HG03354 (cell line): ENCODE results near the gene DNM2.

Experiments used
- ATAC-seq: cut with Tn5 transposase; IDR thresholded peaks from one replicate; pipeline ENCODE4 v1.9.1; 2021; ENCODE audit warnings: mild to moderate bottlenecking; ENCODE audit not compliant: unreplicated experiment, poor library complexity, severe bottlenecking

The DNM2 gene

DNA sequence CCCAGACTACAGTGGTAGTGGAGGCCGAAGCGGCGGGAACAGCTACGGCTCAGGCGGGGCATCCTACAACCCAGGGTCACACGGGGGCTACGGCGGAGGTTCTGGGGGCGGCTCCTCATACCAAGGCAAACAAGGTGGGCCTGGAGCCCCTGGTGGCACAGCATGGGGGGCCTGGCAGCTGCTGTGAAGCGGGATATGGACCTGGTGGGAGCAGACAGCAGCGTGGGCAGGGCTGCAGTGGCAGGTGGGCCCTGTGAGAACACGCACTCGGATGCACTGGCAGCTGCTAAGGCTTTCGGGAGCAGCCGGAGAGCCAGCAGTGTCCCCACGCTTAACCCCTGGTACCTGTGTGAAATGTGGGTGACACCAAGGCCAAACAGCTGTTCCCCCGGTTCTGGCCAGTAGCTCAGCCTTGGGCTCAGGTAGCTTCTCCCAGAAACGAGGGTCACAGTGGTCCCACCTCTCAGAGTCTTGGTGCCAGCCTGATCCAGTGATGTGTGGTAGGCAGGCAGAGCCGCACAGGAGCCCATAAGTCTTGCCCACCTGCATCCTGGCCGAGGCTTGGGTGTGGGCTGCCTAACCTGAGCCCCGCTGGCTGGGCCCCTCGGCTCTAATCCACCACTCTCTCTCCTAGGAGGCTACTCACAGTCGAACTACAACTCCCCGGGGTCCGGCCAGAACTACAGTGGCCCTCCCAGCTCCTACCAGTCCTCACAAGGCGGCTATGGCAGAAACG, 29.2 kb upstream of the DNM2 start:
- ATAC-seq: no peak

DNA sequence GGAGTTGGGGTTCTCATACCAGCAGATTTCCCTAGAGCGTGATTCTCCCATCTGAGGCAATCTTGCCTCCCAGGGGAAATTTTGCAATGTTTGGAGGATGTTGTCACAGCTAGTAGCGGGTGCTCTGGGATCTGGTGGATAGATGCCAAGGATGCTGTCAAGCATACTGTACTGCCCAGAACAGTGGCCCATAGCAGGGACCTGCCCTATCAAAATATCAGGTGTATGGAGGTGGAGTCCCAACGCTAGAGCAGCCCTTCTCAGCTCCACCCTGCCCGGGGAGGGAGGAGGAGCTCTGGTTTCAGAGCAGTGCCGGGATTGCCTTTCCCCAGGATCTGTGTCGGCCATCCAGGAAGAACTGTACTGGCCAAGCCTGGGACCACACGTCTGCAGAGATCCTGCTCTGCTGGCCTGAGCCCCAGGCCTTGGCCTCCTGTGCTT, 27.5 kb upstream of the DNM2 start:
- ATAC-seq: no peak

DNA sequence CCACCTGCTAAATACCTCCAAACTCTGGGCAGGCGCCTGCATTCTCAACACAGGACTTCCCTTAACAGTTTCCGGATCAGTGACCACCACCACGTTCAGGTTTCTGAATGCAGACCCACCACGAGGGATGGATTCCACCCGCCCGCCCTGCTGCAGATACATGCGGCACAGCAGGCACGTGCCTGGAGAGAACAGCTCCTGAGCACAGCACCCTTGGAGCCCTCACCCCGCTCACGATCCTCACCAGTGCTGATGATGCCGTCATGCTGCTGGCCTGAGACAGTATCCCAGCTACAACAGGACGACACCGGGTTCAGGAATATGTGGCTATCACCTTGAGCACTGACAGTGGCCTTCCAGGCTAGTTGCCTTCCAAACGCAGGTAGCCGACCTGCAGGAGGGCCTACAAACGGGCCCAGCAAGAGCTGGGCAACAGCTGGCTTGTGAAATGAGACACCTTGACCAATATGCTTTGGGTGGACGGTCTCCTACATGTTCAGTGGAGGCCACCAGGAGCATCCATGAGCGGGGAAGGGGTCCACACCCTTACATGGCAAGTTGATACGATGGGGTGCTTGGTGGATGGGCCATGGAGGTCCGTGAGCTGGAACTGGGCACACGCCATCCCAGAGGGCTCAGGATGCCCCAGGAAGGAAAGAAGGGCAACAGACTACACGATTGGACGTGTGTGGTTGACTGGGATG, 26.5 kb upstream of the DNM2 start:
- ATAC-seq: no peak

DNA sequence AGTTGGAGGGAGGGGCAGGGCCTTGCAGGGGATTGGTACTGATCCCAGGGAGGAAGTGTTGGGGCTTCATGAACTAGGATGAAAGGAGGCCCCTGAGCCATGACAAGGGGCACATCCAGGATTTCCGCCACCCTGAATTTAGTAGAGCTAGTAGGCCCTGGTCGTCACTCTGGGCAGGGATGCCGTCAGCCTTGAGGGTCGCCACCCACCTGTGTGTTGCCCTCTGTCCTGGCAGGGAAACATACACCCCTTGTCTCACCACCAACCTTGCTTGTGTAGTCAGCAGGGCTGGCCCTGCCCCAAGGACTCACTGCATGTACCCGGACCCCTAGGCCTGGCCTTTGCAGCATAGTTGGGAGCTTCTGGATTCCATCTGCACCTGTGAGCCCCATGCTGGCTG, 26.0 kb upstream of the DNM2 start:
- no peak for ATAC-seq

DNA sequence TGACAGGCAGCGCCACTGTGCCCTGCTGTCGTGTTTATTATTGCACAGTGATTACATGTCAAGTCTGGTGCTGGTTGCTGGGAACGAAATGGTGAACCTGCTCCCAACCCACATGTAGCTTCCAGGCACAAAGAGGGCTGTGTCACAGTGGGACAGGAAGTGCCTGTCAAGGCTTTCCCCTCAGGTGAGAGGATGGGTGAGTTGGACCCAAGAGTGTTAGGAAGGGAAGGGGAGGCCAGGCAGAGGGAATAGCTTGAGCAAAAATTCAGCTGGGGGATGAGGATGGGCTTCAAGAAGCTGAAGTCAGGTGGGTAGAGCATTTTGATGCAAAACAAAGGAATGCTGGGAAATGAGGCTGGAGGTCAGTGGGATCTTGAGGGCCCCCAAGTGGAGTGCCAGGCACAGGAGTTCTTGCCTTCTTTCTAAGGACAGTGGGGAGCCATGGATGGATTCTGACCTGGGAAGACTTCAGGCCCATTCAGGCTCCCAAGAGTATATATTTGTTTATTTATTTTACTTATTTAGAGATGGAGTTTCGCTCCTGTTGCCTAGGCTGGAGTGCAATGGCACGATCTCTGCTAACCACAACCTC, 25.1 kb upstream of the DNM2 start:
- no peak for ATAC-seq

DNA sequence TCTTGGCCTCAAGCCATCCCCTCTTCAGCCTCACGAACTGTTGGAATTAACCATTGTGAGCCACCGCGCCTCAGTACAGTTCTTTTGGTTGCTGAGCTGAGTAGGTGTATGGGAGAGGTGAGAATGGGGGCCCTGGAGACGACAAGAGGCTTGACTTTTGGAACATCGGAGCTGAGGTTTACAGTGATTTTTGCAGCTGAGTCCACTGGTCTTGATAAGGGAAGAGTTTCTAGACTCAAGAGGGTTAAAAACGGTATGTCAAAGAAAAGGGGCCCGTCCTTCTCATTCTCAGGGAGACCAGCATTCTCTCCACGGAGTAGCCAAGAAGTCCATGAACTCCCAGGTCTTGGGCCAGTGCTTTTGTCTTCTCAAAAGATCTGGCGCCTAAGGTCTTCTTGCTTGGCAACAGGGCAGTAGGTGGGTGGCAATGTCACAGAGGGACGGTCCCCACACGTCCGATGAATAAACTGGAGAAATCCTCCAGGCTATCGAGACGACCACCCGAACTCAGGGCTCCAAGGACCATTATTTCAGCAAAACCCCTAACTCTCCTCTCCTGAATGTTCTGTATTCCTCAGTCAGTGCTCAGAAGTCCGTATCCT, 23.1 kb upstream of the DNM2 start:
- ATAC-seq: no peak

DNA sequence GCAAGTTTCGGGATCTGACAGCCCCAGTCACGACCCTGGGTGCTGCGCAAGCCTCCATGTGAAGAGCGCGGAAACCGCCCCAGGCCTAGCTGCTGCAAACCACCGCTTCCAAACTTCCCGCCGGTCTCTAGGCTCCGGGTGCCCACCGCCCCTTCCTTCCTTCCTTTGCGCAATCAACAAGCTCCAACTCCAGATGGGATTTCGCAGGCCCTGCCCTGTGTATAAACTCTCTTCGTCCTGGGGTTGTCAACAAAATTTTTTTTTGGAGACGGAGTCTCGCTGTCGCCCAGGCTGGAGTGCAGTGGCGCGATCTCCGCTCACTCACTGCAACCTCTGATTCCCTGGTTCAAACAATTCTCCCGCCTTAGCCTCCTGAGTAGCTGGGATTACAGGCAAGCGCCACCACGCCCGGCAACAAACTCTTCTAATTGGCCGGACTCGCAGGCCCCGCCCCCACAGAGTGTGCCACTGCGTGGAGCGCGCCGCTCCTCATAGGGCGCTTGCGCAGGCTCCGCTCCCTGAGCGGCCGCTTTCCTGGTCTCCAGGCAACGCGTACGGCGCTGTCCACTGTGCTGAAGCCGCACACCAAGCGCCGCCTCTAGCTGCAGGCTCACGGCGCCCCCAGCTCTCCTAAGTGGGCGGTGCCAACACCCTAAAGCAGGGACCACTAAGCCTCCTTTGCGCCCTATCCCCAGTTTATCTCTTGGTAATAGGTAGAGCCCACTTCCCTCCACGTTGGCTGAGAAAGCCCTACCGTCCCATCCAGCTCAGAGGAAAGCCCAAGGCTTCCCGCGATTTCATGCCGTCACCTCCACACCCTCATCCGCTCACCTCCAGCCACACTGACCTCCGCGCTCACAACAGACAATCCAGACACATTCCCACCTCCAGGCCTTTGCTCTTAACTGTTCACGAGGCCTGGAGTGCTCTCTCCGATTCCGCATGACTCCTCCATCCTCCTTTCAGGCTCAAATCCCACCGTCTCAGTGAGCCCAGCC, 22.2 kb upstream of the DNM2 start:
- ATAC-seq: peak; percentile 80

DNA sequence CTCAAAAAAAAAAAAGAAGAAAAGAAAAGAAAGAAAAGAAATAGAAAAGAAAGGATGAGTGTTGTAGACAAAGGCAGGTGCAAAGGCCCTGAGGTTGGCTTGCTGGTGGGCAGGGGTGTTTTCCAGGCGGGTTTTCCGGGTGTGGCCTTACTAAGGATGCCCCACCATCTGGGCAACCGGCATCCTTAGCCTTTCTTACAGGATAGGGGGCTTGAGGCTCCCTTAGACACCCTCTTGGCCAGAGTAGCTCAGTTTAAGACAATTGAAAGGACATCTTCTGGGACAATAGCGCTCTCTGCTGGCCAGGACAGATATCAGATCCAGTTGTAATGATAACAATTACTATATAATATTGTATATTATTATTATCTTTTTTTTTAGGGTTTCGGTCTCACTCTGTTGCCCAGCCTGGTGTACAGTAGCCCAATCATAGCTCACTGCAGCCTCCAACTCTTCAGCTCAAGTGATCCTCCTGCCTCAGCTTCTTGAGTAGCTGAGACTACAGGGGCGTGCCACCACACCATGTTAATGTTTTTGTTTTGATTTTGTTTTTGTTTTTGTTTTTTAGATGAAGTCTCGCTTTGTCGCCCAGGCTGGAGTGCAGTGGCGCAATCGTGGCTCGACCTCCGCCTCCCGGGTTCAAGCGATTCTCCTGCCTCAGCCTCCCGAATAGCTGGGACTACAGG, 18.1 kb upstream of the DNM2 start:
- no peak for ATAC-seq

DNA sequence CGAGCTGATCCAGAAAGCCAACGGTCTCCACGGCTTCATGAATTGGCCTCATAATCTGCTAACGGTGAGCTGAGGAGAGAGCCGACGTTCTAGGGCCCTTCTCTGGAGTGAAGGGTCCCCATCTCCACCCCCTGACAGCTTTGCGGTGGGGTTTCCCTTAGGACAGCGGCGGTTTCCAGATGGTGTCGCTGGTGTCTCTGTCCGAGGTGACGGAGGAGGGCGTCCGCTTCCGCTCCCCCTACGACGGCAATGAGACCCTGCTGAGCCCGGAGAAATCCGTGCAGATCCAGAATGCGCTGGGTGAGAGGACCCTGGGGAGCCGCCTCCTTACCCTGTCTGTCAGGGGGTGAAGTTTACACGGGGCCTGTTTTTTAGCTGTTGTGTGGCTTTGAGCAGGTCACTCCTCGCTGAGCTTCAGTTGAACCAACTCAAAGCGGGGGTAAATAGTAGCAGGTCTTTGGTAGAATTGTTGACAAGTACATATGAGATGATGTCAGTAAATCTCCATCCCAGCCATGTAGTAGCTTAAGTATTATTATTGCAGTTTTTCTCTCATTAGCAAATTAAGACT, 15.8 kb upstream of the DNM2 start:
- peak; percentile 32 for ATAC-seq

DNA sequence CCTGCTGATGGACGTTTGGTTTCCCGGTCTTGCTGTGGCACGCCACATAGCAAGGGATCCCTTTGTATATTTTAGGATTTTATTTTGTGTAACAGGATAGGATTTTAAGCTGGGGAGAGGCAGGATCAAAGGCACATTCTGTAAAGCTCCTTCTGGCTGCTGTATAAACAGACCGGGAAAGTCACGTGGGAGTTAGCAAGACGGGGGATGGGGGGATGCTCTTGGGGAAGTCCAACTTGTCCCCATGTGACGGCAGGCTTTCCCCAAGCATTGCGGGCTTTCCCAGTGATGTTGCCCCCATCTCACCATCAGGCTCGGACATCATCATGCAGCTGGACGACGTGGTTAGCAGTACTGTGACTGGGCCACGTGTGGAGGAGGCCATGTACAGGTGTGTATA, 10.9 kb upstream of the DNM2 start:
- ATAC-seq: no peak

DNA sequence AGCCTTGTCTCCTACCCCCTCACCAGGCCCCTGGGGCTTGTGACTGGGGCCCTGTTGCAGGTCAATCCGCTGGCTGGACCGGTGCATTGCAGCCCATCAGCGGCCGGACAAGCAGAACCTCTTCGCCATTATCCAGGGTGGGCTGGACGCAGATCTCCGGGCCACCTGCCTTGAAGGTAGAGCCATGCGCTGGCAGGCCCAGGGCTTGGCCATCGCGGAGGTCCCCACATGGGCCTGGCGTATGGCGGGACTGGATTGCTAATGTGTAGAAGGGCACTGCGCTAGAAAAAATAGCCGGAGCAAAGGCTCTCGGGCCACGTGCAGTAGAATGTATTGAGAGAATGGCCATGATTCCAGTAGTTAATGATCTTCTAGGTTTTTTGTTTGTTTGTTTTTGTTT, 10.4 kb upstream of the DNM2 start:
- no peak for ATAC-seq

DNA sequence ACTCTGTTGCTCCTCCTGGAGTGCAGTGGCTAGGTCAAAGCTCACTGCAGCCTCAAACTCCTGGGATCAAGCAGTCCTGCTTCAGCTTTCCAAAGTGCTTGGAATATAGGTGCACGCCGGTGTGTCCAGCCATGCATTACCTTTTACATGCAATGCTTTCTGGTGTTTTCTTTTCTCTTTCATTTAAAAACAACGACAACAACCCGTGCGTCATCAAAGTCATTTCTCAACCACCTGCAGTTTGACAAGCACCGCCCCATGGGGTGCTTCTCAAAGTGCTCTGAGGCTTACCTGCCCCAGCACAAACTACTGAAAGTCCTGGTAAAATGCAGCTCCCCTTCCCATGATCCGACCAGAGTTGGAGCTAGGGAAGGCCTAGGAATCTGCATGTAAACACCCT, 9.6 kb upstream of the DNM2 start:
- ATAC-seq: no peak

DNA sequence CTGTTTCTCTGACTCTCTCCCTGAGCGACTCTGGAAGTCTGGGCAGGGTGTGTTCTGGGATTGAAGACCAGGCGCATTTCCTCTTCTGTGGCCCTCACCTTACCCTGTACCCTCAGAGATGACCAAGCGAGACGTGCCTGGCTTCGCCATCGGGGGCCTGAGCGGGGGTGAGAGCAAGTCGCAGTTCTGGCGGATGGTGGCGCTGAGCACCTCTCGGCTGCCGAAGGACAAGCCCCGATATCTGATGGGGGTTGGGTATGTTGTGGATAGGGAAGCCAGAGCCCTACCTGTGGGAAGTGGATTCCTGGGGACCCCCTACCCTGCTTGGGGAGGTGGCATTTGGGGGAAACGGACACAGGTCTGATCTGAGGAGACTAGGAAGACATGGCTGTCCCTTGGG, 5.8 kb upstream of the DNM2 start:
- ATAC-seq: no peak

DNA sequence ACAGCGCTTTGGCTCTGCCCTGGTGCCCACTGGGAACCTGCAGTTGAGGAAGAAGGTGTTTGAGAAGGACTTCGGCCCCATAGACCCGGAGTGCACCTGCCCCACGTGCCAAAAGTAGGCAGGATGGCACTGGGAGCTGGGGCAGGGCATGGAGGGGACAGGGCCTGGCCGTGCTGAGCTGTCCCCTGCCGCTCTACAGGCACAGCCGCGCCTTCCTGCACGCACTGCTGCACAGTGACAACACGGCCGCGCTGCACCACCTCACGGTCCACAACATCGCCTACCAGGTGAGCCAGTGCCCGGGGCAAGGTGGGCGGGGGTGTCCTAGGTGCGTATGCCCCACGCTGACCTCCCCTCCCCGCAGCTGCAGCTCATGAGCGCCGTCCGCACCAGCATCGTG, 5.1 kb upstream of the DNM2 start:
- ATAC-seq: no peak

DNA sequence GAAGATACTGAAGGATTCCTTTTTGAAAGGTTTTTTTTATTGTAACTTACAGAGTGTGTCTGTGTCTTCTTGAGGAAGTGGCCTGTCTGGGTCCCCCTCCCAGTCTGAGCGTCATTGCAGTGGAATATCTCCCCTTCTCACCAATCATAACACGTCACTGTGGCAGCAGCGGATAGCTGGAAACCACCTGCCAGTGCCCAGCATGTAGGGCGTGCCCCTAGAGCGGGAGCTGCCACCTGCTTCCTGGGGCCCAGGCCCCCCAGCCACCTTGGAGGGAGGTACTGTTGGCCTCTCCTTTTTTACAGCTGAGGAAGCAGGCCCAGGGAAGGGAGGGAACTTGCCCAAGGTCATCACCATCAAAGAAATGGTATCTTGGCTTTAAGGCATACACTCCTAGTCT, 4.6 kb upstream of the DNM2 start:
- no peak for ATAC-seq

DNA sequence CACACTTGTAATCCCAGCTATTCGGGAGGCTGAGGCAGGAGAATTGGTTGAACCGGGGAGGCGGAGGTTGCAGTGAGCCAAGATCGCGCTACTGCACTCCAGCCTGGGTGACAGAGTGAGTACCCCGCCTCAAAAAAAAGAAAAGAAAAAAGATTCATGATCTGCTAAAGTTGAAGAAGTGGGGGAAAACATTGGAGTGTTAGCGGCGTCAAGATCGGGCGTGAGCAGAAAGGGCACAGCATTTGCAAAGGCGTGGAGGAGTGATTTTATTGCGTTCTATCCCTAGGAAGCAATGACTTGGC, 874 bp upstream of the DNM2 start:
- ATAC-seq: no peak

DNA sequence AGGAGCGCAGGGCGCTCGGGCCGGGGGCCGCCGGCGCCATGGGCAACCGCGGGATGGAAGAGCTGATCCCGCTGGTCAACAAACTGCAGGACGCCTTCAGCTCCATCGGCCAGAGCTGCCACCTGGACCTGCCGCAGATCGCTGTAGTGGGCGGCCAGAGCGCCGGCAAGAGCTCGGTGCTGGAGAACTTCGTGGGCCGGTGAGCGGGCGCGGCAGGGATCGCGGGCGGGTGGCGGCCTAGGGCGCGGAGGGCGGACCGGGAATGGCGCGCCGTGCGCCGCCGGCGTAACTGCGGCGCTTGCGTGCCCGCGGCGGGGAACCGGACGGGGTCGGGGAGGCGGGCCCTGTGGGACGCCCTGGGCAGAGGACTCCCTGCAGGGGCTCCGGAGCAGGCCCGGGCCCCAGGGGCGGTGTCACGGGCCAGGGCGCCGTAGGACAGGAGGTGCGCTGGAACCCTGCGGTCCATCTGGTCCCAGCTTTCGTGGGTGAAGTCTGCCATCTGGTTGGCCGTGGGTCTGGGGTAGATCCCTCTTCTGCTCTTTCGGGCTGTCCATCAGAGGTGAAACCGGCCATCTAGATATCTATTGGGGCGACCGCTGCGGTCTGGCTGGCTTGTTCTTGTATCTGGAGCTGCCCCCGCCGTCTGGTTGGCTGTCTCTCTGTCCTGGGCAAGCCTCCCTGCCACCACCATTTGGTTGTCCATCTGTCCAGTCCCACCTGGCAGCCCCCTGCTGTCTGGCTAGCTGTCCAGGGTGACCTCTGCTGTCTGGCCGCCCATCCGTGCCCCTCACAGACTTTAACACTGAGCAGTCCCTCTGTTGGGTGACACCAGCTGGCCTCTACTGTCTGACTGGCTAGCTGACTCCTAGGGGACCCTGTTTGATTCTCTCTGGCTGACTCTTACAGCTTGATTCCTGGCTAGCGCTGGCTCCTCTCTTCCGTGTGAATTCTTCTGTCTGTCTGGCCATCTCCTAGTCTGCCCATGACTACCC, 622 bp downstream of the DNM2 start:
- peak; percentile 23 for ATAC-seq

DNA sequence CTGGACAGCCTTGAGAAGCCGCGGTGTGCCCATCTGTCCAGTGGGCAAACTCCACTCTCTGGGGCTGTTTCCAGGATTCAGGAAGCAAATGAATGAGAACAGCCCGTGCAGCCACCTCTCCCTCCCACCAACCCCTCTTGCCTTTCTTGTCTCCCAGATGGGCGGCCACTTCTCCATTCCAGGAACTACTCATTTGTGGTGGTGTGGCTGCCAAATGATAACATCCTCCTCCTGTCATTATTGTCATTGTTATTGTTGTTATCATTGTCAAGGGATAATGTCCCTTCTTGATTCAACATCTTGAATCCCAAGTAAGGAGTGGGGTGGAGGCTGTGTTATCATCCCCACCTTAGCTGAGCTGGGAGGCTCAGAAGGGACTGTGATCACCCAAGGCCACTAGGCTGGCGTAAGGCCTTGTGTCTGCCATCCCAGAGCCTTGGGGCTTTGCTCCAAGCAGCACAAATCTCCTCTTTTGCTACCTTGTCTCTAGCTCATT, 1.6 kb downstream of the DNM2 start:
- no peak for ATAC-seq
